Right hindlimb (tissue), 1 donor: ENCODE data around the gene TYK2.
"Not testable (repeated sequence)": the region's sequence is repeated elsewhere in the genome, so short reads cannot be mapped to it uniquely, and the experiment has no call there.

Source experiments
- DNase-seq: peaks from one replicate; pipeline ENCODE4 v3.0.0-alpha.2; 2018

The TYK2 gene

DNA sequence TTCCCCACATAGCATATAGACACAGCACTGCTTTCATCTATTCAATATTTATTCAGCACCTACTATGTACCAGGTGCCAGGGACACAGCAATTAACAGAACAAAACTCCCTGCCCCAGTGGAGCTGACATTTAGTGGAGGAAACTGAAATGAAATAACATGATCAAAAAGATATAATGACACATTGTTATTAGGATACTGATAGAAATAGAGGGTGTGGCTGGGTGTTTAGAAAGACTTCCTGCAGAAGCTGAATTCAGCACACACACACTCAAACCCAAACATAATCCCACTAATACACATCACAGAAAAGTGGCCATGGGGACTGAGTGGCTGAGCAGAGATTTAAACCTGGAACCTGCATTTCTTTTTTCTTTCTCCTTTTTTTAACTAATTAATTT is 26.7 kb upstream of the TYK2 start:
- no peak for DNase-seq

GRCh38 chr19:10406191-10406590 is 25.8 kb upstream of the TYK2 start:
- no peak for DNase-seq

DNA sequence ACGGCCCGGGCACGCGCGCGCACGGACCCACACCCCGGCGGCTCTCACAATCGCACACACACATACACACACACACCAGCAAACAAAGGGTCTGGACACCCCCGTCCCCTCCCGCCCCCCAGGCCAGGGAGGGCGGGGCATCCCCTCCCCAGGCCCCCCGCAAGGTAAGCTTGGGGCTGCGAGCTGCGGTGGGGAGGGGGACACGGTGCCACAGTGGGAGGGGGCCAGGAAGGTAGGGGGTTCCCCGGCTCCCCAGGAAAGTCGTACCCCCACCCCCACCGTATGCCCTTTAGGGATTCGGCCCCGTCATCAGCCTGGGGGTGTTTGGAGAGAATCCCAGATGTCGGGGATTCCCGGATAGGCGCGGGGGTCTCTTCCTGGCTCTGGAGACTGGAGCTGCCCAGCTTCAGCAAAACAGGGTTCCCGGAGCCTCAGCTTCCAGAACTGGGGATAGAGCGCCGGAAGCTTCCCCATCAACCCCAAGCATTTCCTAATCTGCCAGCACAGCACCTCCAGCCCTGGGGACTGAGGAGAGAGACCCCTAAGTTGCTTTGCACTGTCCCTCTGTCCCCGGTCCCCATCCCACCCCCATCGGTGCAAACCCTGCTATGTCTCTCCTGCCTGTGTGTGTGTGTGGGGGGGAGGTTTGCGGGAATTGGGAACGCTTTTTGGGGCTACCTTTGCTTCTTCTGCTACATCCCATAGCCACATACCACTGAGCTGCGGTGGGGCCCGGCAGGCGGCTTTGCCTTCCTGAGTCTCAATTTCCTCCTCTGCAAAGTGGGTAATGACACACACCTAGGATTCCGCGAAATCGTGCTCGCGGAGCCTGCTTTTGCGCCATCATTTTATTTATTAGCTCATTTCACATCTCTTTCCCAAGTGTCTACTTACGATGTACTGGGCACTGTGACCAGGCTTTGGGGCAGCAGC is 24.8 kb upstream of the TYK2 start:
- DNase-seq: no peak

DNA sequence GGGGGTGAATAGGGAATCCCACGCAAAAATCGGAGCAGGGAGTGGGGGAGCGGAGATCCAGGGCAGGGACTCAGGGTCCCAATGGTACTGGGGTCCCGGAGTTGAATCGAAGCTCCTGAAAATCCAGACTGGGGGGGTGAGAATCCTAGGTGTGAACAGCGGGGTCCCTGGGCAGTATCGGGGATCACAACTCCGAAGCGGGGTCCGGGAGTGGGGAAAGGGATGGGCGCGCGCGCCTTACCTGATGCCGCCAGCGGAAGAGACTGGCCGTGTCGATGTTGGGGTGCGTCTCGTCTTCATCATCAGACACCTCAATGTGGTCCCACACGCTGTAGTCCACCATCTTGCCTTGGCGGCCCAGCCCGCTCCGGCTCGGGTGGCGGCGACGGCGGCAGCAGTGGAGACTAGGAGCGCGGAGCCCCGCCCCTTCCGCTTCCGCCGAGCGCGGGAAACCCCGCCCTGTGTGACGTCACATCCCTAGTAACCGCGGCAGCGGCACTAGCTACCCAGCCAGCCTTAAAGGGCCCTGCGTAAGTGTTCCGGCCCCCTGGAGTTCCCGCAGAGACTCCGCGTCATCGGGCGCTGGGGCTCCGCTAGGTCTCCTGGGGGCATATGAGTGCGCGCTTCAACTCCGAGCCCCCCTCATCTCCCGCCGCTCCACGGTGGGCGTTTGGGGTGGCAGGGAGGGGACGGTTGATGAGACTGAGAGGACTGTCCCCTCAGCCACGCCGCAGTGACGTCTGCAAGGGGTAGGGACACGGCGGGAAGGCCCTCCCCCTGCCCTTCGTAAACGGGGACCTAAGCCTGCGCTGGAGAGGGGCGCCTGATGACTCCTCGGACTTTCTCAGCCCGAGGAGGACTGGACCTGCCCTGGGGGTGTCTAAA is 23.0 kb upstream of the TYK2 start, which contains the start of gene CDC37:
Gene CDC37, minus strand, starts transcription at position 406 of the 885 bp plus-strand sequence. Its CDS starts 63 bp downstream, at position 343.
- DNase-seq: peak; percentile 98

- DNase-seq: peak; percentile 45
These were observed 22.2 kb upstream of the TYK2 start for GRCh38 chr19:10402441-10403038.

- DNase-seq: no peak
These were observed 19.5 kb upstream of the TYK2 start for GRCh38 chr19:10399878-10400277.

DNA sequence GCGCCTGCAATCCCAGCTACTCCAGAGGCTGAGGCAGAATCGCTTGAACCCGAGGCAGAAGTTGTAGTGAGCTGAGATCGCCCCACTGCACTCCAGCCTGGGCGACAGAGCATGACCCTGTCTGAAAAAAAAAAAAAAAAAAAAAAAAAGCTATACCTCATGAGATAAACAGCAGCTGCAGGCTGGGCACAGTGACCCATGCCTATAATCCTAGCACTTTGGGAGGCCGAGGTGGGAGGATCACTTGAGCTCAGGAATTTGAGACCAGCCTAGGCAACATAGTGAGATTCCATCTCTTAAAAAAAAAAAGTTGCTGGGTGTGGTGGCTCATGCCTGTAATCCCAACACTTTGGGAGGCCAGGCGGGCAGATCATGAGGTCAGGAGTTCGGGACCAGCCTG is 19.0 kb upstream of the TYK2 start:
- DNase-seq: not testable (repeated sequence)

DNA sequence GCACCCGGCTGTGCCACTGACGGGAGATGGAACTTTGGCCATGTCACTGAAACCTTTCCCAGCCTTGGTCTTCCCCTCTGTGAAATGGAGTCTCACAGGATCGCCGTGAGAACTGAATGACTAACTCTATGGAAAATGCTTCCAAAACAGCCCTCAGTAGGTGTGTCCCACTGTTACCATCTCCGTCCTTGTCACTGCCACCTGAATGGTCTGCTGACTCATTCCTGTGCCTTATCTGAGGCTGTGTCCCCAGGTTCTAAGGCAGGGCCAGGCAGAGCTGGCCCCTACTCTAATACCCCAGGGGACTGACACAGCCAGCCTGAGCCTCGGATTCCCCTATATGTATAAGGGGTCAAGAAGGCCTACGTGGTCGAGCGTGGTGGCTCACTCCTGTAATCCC is 18.4 kb upstream of the TYK2 start:
- DNase-seq: no peak

DNA sequence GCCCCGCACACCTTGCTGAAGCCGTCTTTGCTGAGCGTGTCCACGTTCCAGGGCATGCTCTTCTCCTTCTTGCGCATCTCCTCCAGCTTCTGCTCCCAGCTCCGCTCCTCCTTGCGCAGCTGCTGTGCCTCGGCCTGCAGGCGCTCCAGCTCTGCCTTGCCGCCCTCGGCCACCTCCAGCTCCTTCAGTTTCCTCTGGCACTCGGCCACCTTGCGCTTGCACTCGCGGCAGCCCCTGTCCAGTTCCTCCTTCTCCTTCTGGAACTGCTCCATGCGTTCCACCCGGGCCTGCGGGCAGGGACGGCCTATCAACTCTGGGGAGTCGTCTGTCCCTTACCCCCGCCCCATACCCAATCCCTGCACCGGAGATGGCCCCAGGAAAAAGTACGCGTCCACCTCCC is 15.5 kb upstream of the TYK2 start:
- DNase-seq: no peak

GRCh38 chr19:10395436-10395835 is 15.1 kb upstream of the TYK2 start:
- no peak for DNase-seq

- no peak for DNase-seq
These were observed 14.6 kb upstream of the TYK2 start for GRCh38 chr19:10395003-10395402.

GRCh38 chr19:10393137-10393536 is 12.8 kb upstream of the TYK2 start:
- DNase-seq: no peak

DNA sequence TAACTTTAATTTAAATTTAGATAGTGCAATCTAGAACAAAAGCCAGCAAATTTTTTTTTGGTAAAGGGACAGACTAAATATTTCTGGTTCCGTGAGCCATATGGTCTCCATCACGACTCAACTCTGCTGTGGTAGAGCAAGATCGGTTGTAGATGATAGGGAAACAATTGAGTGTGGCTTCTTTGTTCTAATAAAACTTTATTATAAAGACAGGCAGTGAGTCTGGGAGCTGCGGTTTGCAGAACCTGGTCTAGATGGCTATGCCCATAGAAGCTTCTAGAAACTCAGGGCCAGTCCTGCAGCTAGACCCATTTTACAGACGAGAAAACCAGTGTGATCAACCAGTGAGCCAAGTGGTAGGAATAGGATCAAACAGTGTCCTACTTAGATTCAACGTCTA is 11.7 kb upstream of the TYK2 start:
- no peak for DNase-seq

GRCh38 chr19:10390652-10391286 is 10.4 kb upstream of the TYK2 start:
- DNase-seq: peak; percentile 61

GRCh38 chr19:10389863-10390262 is 9.5 kb upstream of the TYK2 start:
- DNase-seq: no peak

DNA sequence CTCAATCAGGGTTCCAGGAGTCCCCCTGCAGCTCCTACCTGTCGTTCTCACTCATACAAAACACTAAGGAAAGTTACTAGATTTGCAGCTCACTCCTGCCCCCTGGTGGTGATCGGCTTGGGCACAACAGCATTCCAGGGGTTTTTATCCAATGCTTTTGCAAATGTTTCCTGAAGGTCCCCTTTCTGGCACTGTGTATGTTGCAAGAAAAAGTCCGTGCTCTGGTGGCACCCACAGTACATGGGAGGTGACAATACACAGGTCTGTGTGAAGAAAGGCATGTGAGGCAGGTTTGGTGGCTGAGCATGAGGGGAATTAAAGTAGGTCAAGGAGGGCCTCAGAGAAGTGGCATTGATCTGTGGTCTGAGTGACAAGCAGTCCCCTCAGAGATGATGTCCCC is 8.6 kb upstream of the TYK2 start:
- DNase-seq: peak; percentile 90

- DNase-seq: no peak
These were observed 4.2 kb upstream of the TYK2 start for GRCh38 chr19:10384580-10384979.

- DNase-seq: not testable (repeated sequence)
These were observed 2.8 kb upstream of the TYK2 start for GRCh38 chr19:10383223-10383499.

- no peak for DNase-seq
These were observed 476 bp downstream of the TYK2 start for GRCh38 chr19:10379880-10380312.

DNA sequence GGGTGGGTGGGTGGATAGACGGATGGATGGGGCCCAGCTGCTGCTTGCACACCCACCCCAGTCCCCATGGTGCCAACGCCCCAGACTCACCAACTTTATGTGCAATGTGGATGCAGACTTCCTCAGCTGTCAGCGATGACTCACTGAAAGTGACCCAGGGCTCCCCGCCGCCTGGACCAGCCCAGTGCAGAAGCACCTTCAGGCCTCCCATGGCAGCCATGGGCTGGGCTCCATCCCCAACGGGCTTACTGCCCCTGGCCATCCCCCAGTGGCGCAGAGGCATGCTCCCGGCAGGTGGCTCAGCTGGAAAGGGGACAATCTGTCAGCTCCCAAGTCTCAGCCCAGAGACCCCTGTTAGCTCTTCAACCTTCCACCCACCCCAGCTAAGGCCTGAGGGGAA is 2.2 kb downstream of the TYK2 start:
- no peak for DNase-seq

- not testable (repeated sequence) for DNase-seq
These were observed 3.2 kb downstream of the TYK2 start for GRCh38 chr19:10377140-10377640.

GRCh38 chr19:10374931-10375330 is 5.4 kb downstream of the TYK2 start:
- DNase-seq: no peak

GRCh38 chr19:10372690-10373089 is 7.7 kb downstream of the TYK2 start:
- DNase-seq: no peak
